ENCODE measurements around the gene ATXN3L.

The ATXN3L gene

GRCh38 chrX:13290891-13291614 lies 28.8 kb downstream of the ATXN3L start:
- TF ChIP-seq TAF1 (IDR thresholded peaks at IDR 0.05; ENCODE audit: borderline replicate concordance, insufficient read depth, low read length) (no peak), POLR2AphosphoS5 (IDR thresholded peaks at IDR 0.05; ENCODE audit: low read depth, low read length) (no peak), FOXP2 (optimal IDR thresholded peaks at IDR 0.05; ENCODE audit: borderline replicate concordance, extremely low read depth, extremely low read length, insufficient read depth) (no peak), REST (IDR thresholded peaks at IDR 0.05; ENCODE audit: insufficient read depth in 1 of 2, low read depth in 2 of 2, low read length in 2 of 2) (no peak), SIN3A (IDR thresholded peaks at IDR 0.05; ENCODE audit: borderline replicate concordance, insufficient read depth, low read length) (no peak)

- no peak for TF ChIP-seq FOXP2 (optimal IDR thresholded peaks at IDR 0.05; ENCODE audit: borderline replicate concordance, extremely low read depth, extremely low read length, insufficient read depth)
- TF ChIP-seq TAF1 (IDR thresholded peaks at IDR 0.05; ENCODE audit: borderline replicate concordance, insufficient read depth, low read length): no peak
- TF ChIP-seq REST (IDR thresholded peaks at IDR 0.05; ENCODE audit: insufficient read depth in 1 of 2, low read depth in 2 of 2, low read length in 2 of 2): no peak
- TF ChIP-seq SIN3A (IDR thresholded peaks at IDR 0.05; ENCODE audit: borderline replicate concordance, insufficient read depth, low read length): no peak
- no peak for TF ChIP-seq POLR2AphosphoS5 (IDR thresholded peaks at IDR 0.05; ENCODE audit: low read depth, low read length)
Measured at GRCh38 chrX:13288671-13289070, 31.2 kb downstream of the ATXN3L start.

GRCh38 chrX:13287816-13288215 lies 32.0 kb downstream of the ATXN3L start:
- TF ChIP-seq FOXP2 (optimal IDR thresholded peaks at IDR 0.05; ENCODE audit: borderline replicate concordance, extremely low read depth, extremely low read length, insufficient read depth) (no peak), REST (IDR thresholded peaks at IDR 0.05; ENCODE audit: insufficient read depth in 1 of 2, low read depth in 2 of 2, low read length in 2 of 2) (no peak), POLR2AphosphoS5 (IDR thresholded peaks at IDR 0.05; ENCODE audit: low read depth, low read length) (no peak), TAF1 (IDR thresholded peaks at IDR 0.05; ENCODE audit: borderline replicate concordance, insufficient read depth, low read length) (no peak), SIN3A (IDR thresholded peaks at IDR 0.05; ENCODE audit: borderline replicate concordance, insufficient read depth, low read length) (no peak)

- TF ChIP-seq POLR2AphosphoS5 (IDR thresholded peaks at IDR 0.05; ENCODE audit: low read depth, low read length) (no peak), REST (IDR thresholded peaks at IDR 0.05; ENCODE audit: insufficient read depth in 1 of 2, low read depth in 2 of 2, low read length in 2 of 2) (no peak), FOXP2 (optimal IDR thresholded peaks at IDR 0.05; ENCODE audit: borderline replicate concordance, extremely low read depth, extremely low read length, insufficient read depth) (no peak), SIN3A (IDR thresholded peaks at IDR 0.05; ENCODE audit: borderline replicate concordance, insufficient read depth, low read length) (no peak), TAF1 (IDR thresholded peaks at IDR 0.05; ENCODE audit: borderline replicate concordance, insufficient read depth, low read length) (no peak)
Measured at GRCh38 chrX:13285693-13286092, 34.2 kb downstream of the ATXN3L start.
